Endothelial cell of umbilical vein (primary cell): ENCODE data around the gene TCIRG1. TPM values are rescaled to one million over a fixed set of nuclear protein-coding genes. Genes with fewer than 3 reads are reported as not detected.

Source experiments
- BruUV-seq: library from RNA; stranded (reverse); fragments of 400-500 nt; replicated peaks from 2 replicates; lab custom pipeline; 2021; lab: Mats Ljungman, UMichigan
- CTCF ChIA-PET: fragments of 300-600, 350-600 bp; sonication (Branson Sonifier 250); formaldehyde crosslinking; loops from one replicate; lab custom pipeline; 2021; ENCODE audit warnings: antibody characterized with exemption, inconsistent platforms; lab: Charles Lee
- POLR2A ChIA-PET: fragments of 300-600, 350-600 bp; sonication (Branson Sonifier 250); formaldehyde crosslinking; loops from one replicate; lab custom pipeline; 2021; ENCODE audit warnings: antibody characterized with exemption, inconsistent platforms; lab: Charles Lee
- DNase-seq: peaks from one replicate; pipeline ENCODE4 v3.0.0-alpha.2; 2011; ENCODE audit warnings: low read depth, low spot score
- FAIRE-seq: peaks from 2 replicates; lab custom pipeline; 2011; peaks lifted over from hg19 to GRCh38; lab: Jason Lieb, UNC
- H2AFZ ChIP-seq: 2 replicates; pipeline ENCODE4 v1.6.0; 2012; ENCODE audit warnings: low read depth, low read length, control low read depth, inconsistent platforms
- H3K27ac ChIP-seq: 2 replicates; pipeline ENCODE4 v1.5.1; 2011; ENCODE audit warnings: low read depth, mild to moderate bottlenecking, control low read depth, low read length, moderate library complexity; ENCODE audit not compliant: insufficient read depth
- H3K27me3 ChIP-seq, 2 experiments: 2 replicates each; pipeline versions ENCODE4 v1.6.0 to v1.6.1; 2011; ENCODE audit warnings: low read length in 2 of 2, mixed read lengths in 1 of 2; ENCODE audit not compliant: control insufficient read depth in 2 of 2, insufficient read depth in 2 of 2
- H3K36me3 ChIP-seq, 2 experiments: 2 replicates in 1 of 2; 3 replicates in 1 of 2; pipeline ENCODE4 v1.5.1; 2011; ENCODE audit warnings: low read length in 2 of 2, mild to moderate bottlenecking in 1 of 2, moderate library complexity in 1 of 2; ENCODE audit not compliant: control insufficient read depth in 2 of 2, insufficient read depth in 2 of 2; ENCODE audit errors: extremely low read depth in 1 of 2
- H3K4me1 ChIP-seq: 3 replicates; pipeline ENCODE4 v1.5.1; 2011; ENCODE audit warnings: mild to moderate bottlenecking, low read length; ENCODE audit not compliant: control insufficient read depth, insufficient read depth; ENCODE audit errors: extremely low read depth
- H3K4me2 ChIP-seq: 2 replicates; pipeline ENCODE4 v1.6.1; 2011; ENCODE audit warnings: low read length, control low read depth, mixed read lengths; ENCODE audit not compliant: insufficient read depth
- H3K4me3 ChIP-seq, 3 experiments: fragments of 200-600 bp in 1 of 3; sonication (generic), shearing (Covaris generic) in 1 of 3; replicated peaks in 1 of 3; 2 replicates each; pipeline ENCODE4 v1.5.1; 2011 to 2016; ENCODE audit warnings: control low read depth in 3 of 3, low read length in 3 of 3, mild to moderate bottlenecking in 2 of 3, inconsistent platforms in 1 of 3, low read depth in 1 of 3, moderate library complexity in 1 of 3; ENCODE audit not compliant: insufficient read depth in 1 of 3
- H3K79me2 ChIP-seq: 2 replicates; pipeline ENCODE4 v1.6.0; 2012; ENCODE audit warnings: low read length, inconsistent platforms; ENCODE audit not compliant: control insufficient read depth, insufficient read depth
- H3K9ac ChIP-seq: replicated peaks from 2 replicates; pipeline ENCODE3; 2011; ENCODE audit warnings: low read length, control low read depth; ENCODE audit not compliant: insufficient read depth; ENCODE audit errors: extremely low read depth
- H3K9me1 ChIP-seq: replicated peaks from 3 replicates; pipeline ENCODE4 v1.6.0; 2011; ENCODE audit warnings: mild to moderate bottlenecking, low read length; ENCODE audit not compliant: control insufficient read depth, insufficient read depth; ENCODE audit errors: extremely low read depth
- H3K9me3 ChIP-seq: replicated peaks from 2 replicates; pipeline ENCODE4 v1.5.1; 2012; ENCODE audit warnings: low read length, inconsistent platforms; ENCODE audit not compliant: control insufficient read depth, insufficient read depth
- H4K20me1 ChIP-seq: replicated peaks from 2 replicates; pipeline ENCODE3; 2011; ENCODE audit warnings: mild to moderate bottlenecking, low read length; ENCODE audit not compliant: control insufficient read depth, insufficient read depth; ENCODE audit errors: extremely low read depth
- POLR2AphosphoS5 ChIP-seq: IDR thresholded peaks from 2 replicates; pipeline ENCODE4 v1.6.1; 2012; ENCODE audit warnings: low read depth, mild to moderate bottlenecking, control low read depth, low read length, moderate library complexity; ENCODE audit not compliant: insufficient read depth
- dilution Hi-C: fragments of 300-500 bp; cut with MboI; formaldehyde crosslinking; loops from one replicate; pipeline ENCODE4 v1.15.0; 2019; ENCODE audit warnings: low sequenced_read_pairs; ENCODE audit not compliant: extremely low pct_ligation_motif_present
- intact Hi-C: fragments of 100-400 bp; cut with micrococcal nuclease; formaldehyde crosslinking; loops from one replicate; pipeline ENCODE4 v1.10.0; 2022
- polyA plus RNA-seq, 4 experiments: library from polyadenylated mRNA; depleted of rRNA in 3 of 4; stranded (reverse) in 3 of 4; unstranded in 1 of 4; fragments of >200 nt; gene quantifications; 2 replicates each; pipeline versions ENCODE4 v1.2.1 to v1.2.3, GENCODE V29; 2011 to 2012; ENCODE audit warnings: missing spikeins in 1 of 4
- total RNA-seq: library from RNA; stranded (reverse); gene quantifications from 2 replicates; pipeline ENCODE4 v1.2.3, GENCODE V29; 2021
- TF ChIP-seq, protein P1 (sequence below), 2 donors: IDR thresholded peaks; 1 replicate in 1 of 2; 2 replicates in 1 of 2; pipeline ENCODE4 v1.5.1; 2011; ENCODE audit warnings: low read length in 2 of 2, mild to moderate bottlenecking in 2 of 2, moderate library complexity in 2 of 2, control low read depth in 1 of 2, inconsistent platforms in 1 of 2, low read depth in 1 of 2; ENCODE audit not compliant: insufficient read depth in 1 of 2; ENCODE audit errors: extremely low read depth in 1 of 2
- TF ChIP-seq, protein P2 (sequence below): IDR thresholded peaks from 2 replicates; pipeline ENCODE4 v1.6.1; 2011; ENCODE audit not compliant: insufficient read depth, insufficient read length

The TCIRG1 gene
- total and polyA plus RNA-seq, 2 donors (not counting 3 experiments of a cell fraction or from before 2014, with no cell fraction given): 134 to 183 TPM

DNA sequence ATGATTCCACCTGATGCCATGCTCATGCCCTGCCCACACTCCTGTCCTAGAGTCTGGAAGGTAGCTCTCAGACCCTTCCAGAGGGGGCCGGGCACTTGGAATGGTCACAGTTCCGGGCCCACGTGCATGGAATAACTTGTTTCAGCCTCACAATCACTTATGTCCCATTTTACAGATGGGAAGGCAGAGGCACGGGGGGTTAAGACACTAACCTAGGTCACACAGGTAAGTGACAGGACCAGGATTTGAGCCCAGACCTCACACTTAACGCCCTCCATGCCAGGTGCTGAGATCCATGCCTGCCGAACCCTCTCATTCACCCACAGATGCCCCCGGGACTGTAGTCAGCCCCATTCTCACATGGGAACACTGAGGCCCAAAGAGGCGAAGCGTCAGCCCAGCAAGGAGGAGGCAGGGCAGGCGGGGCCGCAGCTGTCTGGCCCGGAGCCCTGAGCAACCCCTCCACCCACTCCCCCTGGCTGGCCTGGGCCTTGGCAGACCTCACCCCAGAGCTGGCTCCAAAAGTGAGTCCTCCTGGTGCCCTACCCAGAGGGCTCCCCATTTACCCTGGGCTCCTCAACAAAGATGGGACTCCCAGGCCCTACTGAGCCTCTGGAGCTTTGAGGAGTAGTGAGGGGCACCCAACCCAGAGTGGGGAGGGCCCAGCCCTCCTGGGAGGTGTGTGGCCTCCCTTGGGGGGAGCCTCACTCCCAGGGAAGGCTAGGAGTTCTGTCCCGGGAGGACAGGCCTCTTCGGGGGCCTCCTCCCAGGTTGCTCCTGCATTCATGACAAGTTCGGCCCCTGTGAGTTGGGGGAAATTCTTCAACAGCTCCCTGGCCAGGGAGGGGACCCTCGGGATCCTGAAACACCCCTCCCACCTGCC is 31.1 kb upstream of the TCIRG1 start:
- dilution Hi-C loops: no loop called here
- TF ChIP-seq, protein P1, sequence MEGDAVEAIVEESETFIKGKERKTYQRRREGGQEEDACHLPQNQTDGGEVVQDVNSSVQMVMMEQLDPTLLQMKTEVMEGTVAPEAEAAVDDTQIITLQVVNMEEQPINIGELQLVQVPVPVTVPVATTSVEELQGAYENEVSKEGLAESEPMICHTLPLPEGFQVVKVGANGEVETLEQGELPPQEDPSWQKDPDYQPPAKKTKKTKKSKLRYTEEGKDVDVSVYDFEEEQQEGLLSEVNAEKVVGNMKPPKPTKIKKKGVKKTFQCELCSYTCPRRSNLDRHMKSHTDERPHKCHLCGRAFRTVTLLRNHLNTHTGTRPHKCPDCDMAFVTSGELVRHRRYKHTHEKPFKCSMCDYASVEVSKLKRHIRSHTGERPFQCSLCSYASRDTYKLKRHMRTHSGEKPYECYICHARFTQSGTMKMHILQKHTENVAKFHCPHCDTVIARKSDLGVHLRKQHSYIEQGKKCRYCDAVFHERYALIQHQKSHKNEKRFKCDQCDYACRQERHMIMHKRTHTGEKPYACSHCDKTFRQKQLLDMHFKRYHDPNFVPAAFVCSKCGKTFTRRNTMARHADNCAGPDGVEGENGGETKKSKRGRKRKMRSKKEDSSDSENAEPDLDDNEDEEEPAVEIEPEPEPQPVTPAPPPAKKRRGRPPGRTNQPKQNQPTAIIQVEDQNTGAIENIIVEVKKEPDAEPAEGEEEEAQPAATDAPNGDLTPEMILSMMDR (IDR thresholded peaks at IDR 0.05; ENCODE audit: extremely low read depth in 1 of 2, insufficient read depth in 1 of 2, low read depth in 1 of 2, low read length in 2 of 2): no peak
- no peak for TF ChIP-seq POLR2AphosphoS5
- TF ChIP-seq, protein P2, sequence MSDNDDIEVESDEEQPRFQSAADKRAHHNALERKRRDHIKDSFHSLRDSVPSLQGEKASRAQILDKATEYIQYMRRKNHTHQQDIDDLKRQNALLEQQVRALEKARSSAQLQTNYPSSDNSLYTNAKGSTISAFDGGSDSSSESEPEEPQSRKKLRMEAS: no peak
- Histone ChIP-seq H3K27ac (no peak overlapping the region), H3K27me3 (no peaks in the 10 kb centered on the region), H3K9me3 (no peaks in the 10 kb centered on the region), H3K4me1 (peaks cover 7% of the 10 kb centered on the region), H3K9me1 (no peaks in the 10 kb centered on the region), H2AFZ (no peak overlapping the region), H3K4me2 (no peak overlapping the region), H4K20me1 (no peaks in the 10 kb centered on the region), H3K4me3 (no peak overlapping the region), H3K36me3 (no peaks in the 10 kb centered on the region), H3K79me2 (no peaks in the 10 kb centered on the region), H3K9ac (no peak overlapping the region)
- FAIRE-seq (no peak), DNase-seq (no peak)
- BruUV-seq: no TSS peak
- ChIA-PET CTCF (no interaction called here), POLR2A (no interaction called here)
- intact Hi-C loops: no loop called here
